Suprapubic skin (tissue), 4 donors: ENCODE data around the gene SORCS3.

Experiments used
- EP300 ChIP-seq: sonication (generic); formaldehyde crosslinking; IDR thresholded peaks from one replicate; pipeline ENCODE4 v1.6.1; 2017; ENCODE audit warnings: antibody characterized with exemption
- POLR2A ChIP-seq, 2 donors: fragments of 450-650 bp; IDR thresholded peaks; one replicate each; pipeline ENCODE4 v1.6.1; 2017; ENCODE audit warnings: antibody characterized with exemption in 2 of 2, mild to moderate bottlenecking in 2 of 2, moderate library complexity in 2 of 2
- POLR2AphosphoS5 ChIP-seq, 3 donors: sonication (generic); formaldehyde crosslinking; IDR thresholded peaks; one replicate each; pipeline ENCODE4 v1.6.1; 2017; ENCODE audit warnings: antibody characterized with exemption in 3 of 3
- TF ChIP-seq, protein P1 (sequence below), 2 donors: fragments of 200-600 bp in 1 of 2; fragments of 450-650 bp in 1 of 2; sonication (generic) in 1 of 2; IDR thresholded peaks; one replicate each; pipeline ENCODE4 v1.5.1; 2016 to 2019; ENCODE audit warnings: antibody characterized with exemption in 2 of 2, mild to moderate bottlenecking in 1 of 2, moderate library complexity in 1 of 2

- TF ChIP-seq, protein P1, sequence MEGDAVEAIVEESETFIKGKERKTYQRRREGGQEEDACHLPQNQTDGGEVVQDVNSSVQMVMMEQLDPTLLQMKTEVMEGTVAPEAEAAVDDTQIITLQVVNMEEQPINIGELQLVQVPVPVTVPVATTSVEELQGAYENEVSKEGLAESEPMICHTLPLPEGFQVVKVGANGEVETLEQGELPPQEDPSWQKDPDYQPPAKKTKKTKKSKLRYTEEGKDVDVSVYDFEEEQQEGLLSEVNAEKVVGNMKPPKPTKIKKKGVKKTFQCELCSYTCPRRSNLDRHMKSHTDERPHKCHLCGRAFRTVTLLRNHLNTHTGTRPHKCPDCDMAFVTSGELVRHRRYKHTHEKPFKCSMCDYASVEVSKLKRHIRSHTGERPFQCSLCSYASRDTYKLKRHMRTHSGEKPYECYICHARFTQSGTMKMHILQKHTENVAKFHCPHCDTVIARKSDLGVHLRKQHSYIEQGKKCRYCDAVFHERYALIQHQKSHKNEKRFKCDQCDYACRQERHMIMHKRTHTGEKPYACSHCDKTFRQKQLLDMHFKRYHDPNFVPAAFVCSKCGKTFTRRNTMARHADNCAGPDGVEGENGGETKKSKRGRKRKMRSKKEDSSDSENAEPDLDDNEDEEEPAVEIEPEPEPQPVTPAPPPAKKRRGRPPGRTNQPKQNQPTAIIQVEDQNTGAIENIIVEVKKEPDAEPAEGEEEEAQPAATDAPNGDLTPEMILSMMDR (IDR thresholded peaks at IDR 0.05): no peak
- TF ChIP-seq EP300: no peak
- no peak for TF ChIP-seq POLR2A (IDR thresholded peaks at IDR 0.05)
- TF ChIP-seq POLR2AphosphoS5 (IDR thresholded peaks at IDR 0.05): no peak
These were observed 5.1 kb downstream of the SORCS3 start for GRCh38 chr10:104646146-104646545.
